WERI-Rb-1 (cell line): Measurements from ENCODE around the gene MATR3.

ENCODE experiments used
- DNase-seq: peaks from one replicate; pipeline ENCODE4 v3.0.0-alpha.2; 2020
- H3K27ac ChIP-seq: fragments of 250-450 bp; sonication (Bioruptor Pico); 2 replicates; pipeline ENCODE4 v1.5.1; 2020; ENCODE audit warnings: mild to moderate bottlenecking, moderate library complexity
- H3K27me3 ChIP-seq: fragments of 250-450 bp; sonication (Bioruptor Pico); 2 replicates; pipeline ENCODE4 v1.5.1; 2021; ENCODE audit warnings: mild to moderate bottlenecking, low read depth, moderate library complexity; ENCODE audit not compliant: insufficient read depth, severe bottlenecking
- H3K36me3 ChIP-seq: fragments of 250-450 bp; sonication (Bioruptor Pico); 2 replicates; pipeline ENCODE4 v1.5.1; 2020; ENCODE audit warnings: mild to moderate bottlenecking, moderate library complexity
- H3K4me3 ChIP-seq: 2 replicates; pipeline ENCODE4 v1.5.1; 2011; ENCODE audit warnings: low read depth, mild to moderate bottlenecking, control low read depth, low read length
- H3K9me3 ChIP-seq: fragments of 250-450 bp; sonication (Bioruptor Pico); 2 replicates; pipeline ENCODE4 v1.5.1; 2021; ENCODE audit warnings: mild to moderate bottlenecking, moderate library complexity; ENCODE audit not compliant: severe bottlenecking
- CTCF ChIP-seq: IDR thresholded peaks from 2 replicates; pipeline ENCODE4 v1.5.1; 2011; ENCODE audit warnings: low read depth, mild to moderate bottlenecking, control low read depth, inconsistent platforms, low read length

Gene MATR3

GRCh38 chr5:139315056-139315615, 21.6 kb downstream of the MATR3 start:
- TF ChIP-seq CTCF: no peak
- H3K4me3 ChIP-seq: no peak overlapping the region
- no peaks in the 10 kb centered on the region for H3K9me3 ChIP-seq
- no peaks in the 10 kb centered on the region for H3K27me3 ChIP-seq
- H3K36me3 ChIP-seq: peaks cover 80% of the 10 kb centered on the region
- no peak for DNase-seq
- H3K27ac ChIP-seq: no peak overlapping the region

- TF ChIP-seq CTCF: no peak
- Histone ChIP-seq H3K4me3 (no peak overlapping the region), H3K36me3 (peaks cover 27% of the 10 kb centered on the region), H3K27ac (no peak overlapping the region), H3K27me3 (no peaks in the 10 kb centered on the region), H3K9me3 (no peaks in the 10 kb centered on the region)
- no peak for DNase-seq
Observed at GRCh38 chr5:139335811-139336210, 42.3 kb downstream of the MATR3 start.

GRCh38 chr5:139340051-139340450, 46.5 kb downstream of the MATR3 start:
- peaks cover 22% of the 10 kb centered on the region for H3K36me3 ChIP-seq
- peaks cover 3% of the 10 kb centered on the region for H3K9me3 ChIP-seq
- DNase-seq: no peak
- H3K27ac ChIP-seq: no peak overlapping the region
- no peak overlapping the region for H3K4me3 ChIP-seq
- no peaks in the 10 kb centered on the region for H3K27me3 ChIP-seq
- TF ChIP-seq CTCF: no peak

- no peaks in the 10 kb centered on the region for H3K27me3 ChIP-seq
- peaks cover 3% of the 10 kb centered on the region for H3K9me3 ChIP-seq
- peak overlapping the region; percentile 70 for H3K4me3 ChIP-seq
- no peak overlapping the region for H3K27ac ChIP-seq
- no peak for DNase-seq
- peaks cover 28% of the 10 kb centered on the region for H3K36me3 ChIP-seq
- no peak for TF ChIP-seq CTCF
Observed at GRCh38 chr5:139341187-139341688, 47.7 kb downstream of the MATR3 start.

- no peaks in the 10 kb centered on the region for H3K27me3 ChIP-seq
- peak; percentile 98 for DNase-seq
- peak; percentile 83 for TF ChIP-seq CTCF
- peak within 1 kb of the TSS; percentile 96 for H3K27ac ChIP-seq
- peaks cover 3% of the 10 kb centered on the region for H3K9me3 ChIP-seq
- peaks cover 28% of the 10 kb centered on the region for H3K36me3 ChIP-seq
- peak within 1 kb of the TSS; percentile 70 for H3K4me3 ChIP-seq
Observed at GRCh38 chr5:139341689-139342422, 48.3 kb downstream of the MATR3 start, which contains the start of gene PAIP2. Gene PAIP2, plus strand, starts transcription at chr5:139341854. Its CDS starts 21,931 bp downstream, at chr5:139363785.
